Smooth muscle cell (in vitro differentiated cells): Measurements from ENCODE around the gene WDR37. TPM values are rescaled to one million over a fixed set of nuclear protein-coding genes. Genes with fewer than 3 reads are reported as not detected.

Experiments
- DNase-seq: peaks from one replicate; lab custom pipeline; 2025; ENCODE audit not compliant: unreplicated experiment; lab: John Stamatoyannopoulos, UW
- H2AFZ ChIP-seq: fragments of 200-600 bp; sonication (generic); 2 replicates; pipeline ENCODE4 v1.6.0; 2016; ENCODE audit warnings: antibody characterized with exemption, low read depth, mild to moderate bottlenecking
- H3F3A ChIP-seq: fragments of 200-600 bp; sonication (generic); 2 replicates; pipeline ENCODE4 v1.6.0; 2017; ENCODE audit warnings: antibody characterized with exemption, low read depth
- H3K27ac ChIP-seq: fragments of 200-600 bp; sonication (generic); 2 replicates; pipeline ENCODE4 v1.5.1; 2016; ENCODE audit warnings: low read depth, mild to moderate bottlenecking
- H3K27me3 ChIP-seq: fragments of 200-600 bp; sonication (generic); 2 replicates; pipeline ENCODE4 v1.6.1; 2016; ENCODE audit warnings: low read depth, mild to moderate bottlenecking
- H3K36me3 ChIP-seq: fragments of 200-600 bp; sonication (generic); 2 replicates; pipeline ENCODE4 v1.5.1; 2016; ENCODE audit warnings: low read depth
- H3K4me1 ChIP-seq: fragments of 200-600 bp; sonication (generic); 2 replicates; pipeline ENCODE4 v1.5.1; 2016; ENCODE audit warnings: low read depth
- H3K4me2 ChIP-seq: fragments of 200-600 bp; sonication (generic); 2 replicates; pipeline ENCODE4 v1.6.0; 2016; ENCODE audit warnings: mild to moderate bottlenecking
- H3K4me3 ChIP-seq: fragments of 200-600 bp; sonication (generic); 2 replicates; pipeline ENCODE4 v1.5.1; 2016; ENCODE audit warnings: mild to moderate bottlenecking
- H3K79me2 ChIP-seq: fragments of 200-600 bp; sonication (generic); 2 replicates; pipeline ENCODE4 v1.6.0; 2016; ENCODE audit warnings: low read depth, mild to moderate bottlenecking
- H3K9ac ChIP-seq: fragments of 200-600 bp; sonication (generic); 2 replicates; pipeline ENCODE4 v1.6.0; 2016; ENCODE audit warnings: low read depth
- H3K9me3 ChIP-seq: fragments of 200-600 bp; sonication (generic); replicated peaks from 2 replicates; pipeline ENCODE4 v1.5.1; 2016; ENCODE audit warnings: low read depth
- H4K20me1 ChIP-seq: fragments of 200-600 bp; sonication (generic); 2 replicates; pipeline ENCODE4 v1.6.0; 2016; ENCODE audit warnings: low read depth
- WGBS: methylation state at CpG from one replicate; pipeline ENCODE4 v1.1.7; 2016; ENCODE audit warnings: low lambda C conversion rate; 5-methylcytosine and 5-hydroxymethylcytosine counted together
- polyA plus RNA-seq: library from polyadenylated mRNA; unstranded; fragments of >200 nt; fragmentation: Nextera tagmentation; extraction: Ambion mirVana; gene quantifications from 2 replicates; pipeline ENCODE4 v1.2.1, GENCODE V29; 2016
- total RNA-seq: library from RNA; depleted of rRNA; stranded (reverse); fragments of >200 nt; gene quantifications from 2 replicates; pipeline ENCODE4 v1.2.3, GENCODE V29; 2014
- TF ChIP-seq, protein P1 (sequence below): fragments of 200-600 bp; sonication (generic); IDR thresholded peaks from 2 replicates; pipeline ENCODE4 v1.5.1; 2017; ENCODE audit warnings: borderline replicate concordance, mild to moderate bottlenecking, antibody characterized with exemption; ENCODE audit not compliant: insufficient read depth, poor library complexity, severe bottlenecking

The WDR37 gene
- total and polyA plus RNA-seq, 2 experiments from 2014 or later, result 10.5 to 10.7 TPM

GRCh38 chr10:1169186-1169885 is 113.2 kb downstream of the WDR37 start:
- Histone ChIP-seq H3F3A (no peaks in the 10 kb centered on the region), H3K4me3 (no peak overlapping the region), H3K36me3 (no peaks in the 10 kb centered on the region), H3K9me3 (no peaks in the 10 kb centered on the region), H3K79me2 (no peaks in the 10 kb centered on the region), H3K27ac (no peak overlapping the region), H3K4me1 (no peaks in the 10 kb centered on the region), H4K20me1 (no peaks in the 10 kb centered on the region), H3K9ac (no peak overlapping the region), H3K4me2 (no peak overlapping the region), H3K27me3 (no peaks in the 10 kb centered on the region), H2AFZ (no peak overlapping the region)
- 76% methylated on average over 20 of the region's 23 CpGs for WGBS
- no peak for DNase-seq
- TF ChIP-seq, protein P1, sequence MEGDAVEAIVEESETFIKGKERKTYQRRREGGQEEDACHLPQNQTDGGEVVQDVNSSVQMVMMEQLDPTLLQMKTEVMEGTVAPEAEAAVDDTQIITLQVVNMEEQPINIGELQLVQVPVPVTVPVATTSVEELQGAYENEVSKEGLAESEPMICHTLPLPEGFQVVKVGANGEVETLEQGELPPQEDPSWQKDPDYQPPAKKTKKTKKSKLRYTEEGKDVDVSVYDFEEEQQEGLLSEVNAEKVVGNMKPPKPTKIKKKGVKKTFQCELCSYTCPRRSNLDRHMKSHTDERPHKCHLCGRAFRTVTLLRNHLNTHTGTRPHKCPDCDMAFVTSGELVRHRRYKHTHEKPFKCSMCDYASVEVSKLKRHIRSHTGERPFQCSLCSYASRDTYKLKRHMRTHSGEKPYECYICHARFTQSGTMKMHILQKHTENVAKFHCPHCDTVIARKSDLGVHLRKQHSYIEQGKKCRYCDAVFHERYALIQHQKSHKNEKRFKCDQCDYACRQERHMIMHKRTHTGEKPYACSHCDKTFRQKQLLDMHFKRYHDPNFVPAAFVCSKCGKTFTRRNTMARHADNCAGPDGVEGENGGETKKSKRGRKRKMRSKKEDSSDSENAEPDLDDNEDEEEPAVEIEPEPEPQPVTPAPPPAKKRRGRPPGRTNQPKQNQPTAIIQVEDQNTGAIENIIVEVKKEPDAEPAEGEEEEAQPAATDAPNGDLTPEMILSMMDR, result no peak

DNA sequence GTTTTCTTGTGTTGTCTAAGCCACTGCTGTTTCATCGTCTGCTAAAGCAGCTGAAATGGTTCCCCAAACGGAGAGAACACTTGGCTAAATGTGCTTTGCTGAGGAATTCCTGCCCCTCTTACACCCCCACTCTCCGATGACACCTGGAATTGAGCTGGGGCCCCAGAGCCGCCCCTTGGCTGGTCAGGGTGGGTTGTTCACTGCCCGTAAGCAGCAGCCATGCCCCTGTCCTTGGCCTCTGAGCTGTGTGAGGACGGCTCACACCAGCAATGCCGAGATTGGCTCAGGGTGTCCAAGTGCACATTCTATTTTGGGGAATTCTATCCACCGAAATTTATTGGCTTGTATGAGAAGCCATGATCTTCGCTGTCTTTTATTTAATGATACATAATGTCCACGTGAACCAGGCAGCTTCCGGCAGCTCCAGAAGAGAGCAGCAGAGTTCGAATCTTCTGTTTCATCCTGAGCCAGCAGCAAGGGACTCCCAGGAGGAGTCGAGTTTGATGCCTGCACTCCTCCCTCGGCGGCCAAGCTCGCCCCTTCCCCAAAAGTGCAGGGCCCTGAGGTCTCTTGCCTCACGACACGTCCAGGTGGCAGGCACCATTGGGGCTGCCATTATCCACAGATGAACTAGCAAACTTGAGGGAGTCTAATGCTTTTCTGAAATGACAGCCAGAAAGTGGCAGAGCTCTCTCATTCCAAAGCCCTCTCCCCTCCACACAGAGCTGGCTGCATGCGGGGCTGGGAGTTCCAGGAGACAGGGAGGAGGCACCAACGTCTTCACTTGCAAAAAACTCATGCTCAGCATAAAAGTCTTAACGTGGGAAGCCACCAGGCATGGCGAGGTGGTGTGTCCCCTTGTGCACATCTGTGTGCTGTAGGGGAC is 114.0 kb downstream of the WDR37 start:
- Histone ChIP-seq H3K79me2 (no peaks in the 10 kb centered on the region), H3K9ac (no peak overlapping the region), H3K4me1 (no peaks in the 10 kb centered on the region), H4K20me1 (no peaks in the 10 kb centered on the region), H3K4me2 (no peak overlapping the region), H3F3A (no peaks in the 10 kb centered on the region), H3K36me3 (no peaks in the 10 kb centered on the region), H2AFZ (no peak overlapping the region), H3K27ac (no peak overlapping the region), H3K9me3 (no peaks in the 10 kb centered on the region), H3K27me3 (no peaks in the 10 kb centered on the region), H3K4me3 (no peak overlapping the region)
- TF ChIP-seq, protein P1, result no peak
- no peak for DNase-seq
- WGBS, result 81% methylated on average over 22 of the region's 22 CpGs

GRCh38 chr10:1170867-1171180 is 114.6 kb downstream of the WDR37 start:
- H3K27me3 ChIP-seq, result no peaks in the 10 kb centered on the region
- no peak overlapping the region for H3K4me3 ChIP-seq
- H2AFZ ChIP-seq, result no peak overlapping the region
- no peaks in the 10 kb centered on the region for H4K20me1 ChIP-seq
- H3K4me1 ChIP-seq, result no peaks in the 10 kb centered on the region
- H3K27ac ChIP-seq, result no peak overlapping the region
- H3K36me3 ChIP-seq, result no peaks in the 10 kb centered on the region
- H3K9me3 ChIP-seq, result no peaks in the 10 kb centered on the region
- H3K4me2 ChIP-seq, result no peak overlapping the region
- H3F3A ChIP-seq, result no peaks in the 10 kb centered on the region
- TF ChIP-seq, protein P1, result no peak
- H3K9ac ChIP-seq, result no peak overlapping the region
- 95% methylated on average over 13 of the region's 13 CpGs for WGBS
- H3K79me2 ChIP-seq, result no peaks in the 10 kb centered on the region
- DNase-seq, result no peak

GRCh38 chr10:1171182-1171581 is 115.0 kb downstream of the WDR37 start:
- 87% methylated on average over 4 of the region's 4 CpGs for WGBS
- H3K79me2 ChIP-seq, result no peaks in the 10 kb centered on the region
- H3K36me3 ChIP-seq, result no peaks in the 10 kb centered on the region
- no peak overlapping the region for H3K4me2 ChIP-seq
- H3K4me1 ChIP-seq, result no peaks in the 10 kb centered on the region
- no peaks in the 10 kb centered on the region for H3K27me3 ChIP-seq
- no peaks in the 10 kb centered on the region for H4K20me1 ChIP-seq
- no peak overlapping the region for H3K9ac ChIP-seq
- no peaks in the 10 kb centered on the region for H3K9me3 ChIP-seq
- H3K4me3 ChIP-seq, result no peak overlapping the region
- no peak overlapping the region for H3K27ac ChIP-seq
- no peak overlapping the region for H2AFZ ChIP-seq
- DNase-seq, result no peak
- TF ChIP-seq, protein P1, result no peak
- H3F3A ChIP-seq, result no peaks in the 10 kb centered on the region
